SU-DHL-6 (cell line): ENCODE data around the gene SFTPA2.

Experiments
- CTCF ChIP-seq: fragments of 200-600 bp; sonication (generic); IDR thresholded peaks from one replicate; pipeline ENCODE4 v1.5.1; 2017; ENCODE audit warnings: antibody characterized with exemption, mild to moderate bottlenecking, low read length, moderate library complexity; ENCODE audit not compliant: insufficient read depth, poor library complexity, severe bottlenecking
- EZH2phosphoT487 ChIP-seq: fragments of 200-600 bp; sonication (generic), shearing (Covaris generic); conservative IDR thresholded peaks from 2 replicates; pipeline ENCODE4 v1.6.1; 2018; ENCODE audit warnings: mild to moderate bottlenecking, antibody characterized with exemption, low read length, moderate library complexity, mixed read lengths

GRCh38 chr10:79547973-79548372, 12.2 kb downstream of the SFTPA2 start:
- TF ChIP-seq CTCF (no peak), EZH2phosphoT487 (no peak)
